Measurements from ENCODE around the gene FOLR2.

FOLR2 gene

DNA sequence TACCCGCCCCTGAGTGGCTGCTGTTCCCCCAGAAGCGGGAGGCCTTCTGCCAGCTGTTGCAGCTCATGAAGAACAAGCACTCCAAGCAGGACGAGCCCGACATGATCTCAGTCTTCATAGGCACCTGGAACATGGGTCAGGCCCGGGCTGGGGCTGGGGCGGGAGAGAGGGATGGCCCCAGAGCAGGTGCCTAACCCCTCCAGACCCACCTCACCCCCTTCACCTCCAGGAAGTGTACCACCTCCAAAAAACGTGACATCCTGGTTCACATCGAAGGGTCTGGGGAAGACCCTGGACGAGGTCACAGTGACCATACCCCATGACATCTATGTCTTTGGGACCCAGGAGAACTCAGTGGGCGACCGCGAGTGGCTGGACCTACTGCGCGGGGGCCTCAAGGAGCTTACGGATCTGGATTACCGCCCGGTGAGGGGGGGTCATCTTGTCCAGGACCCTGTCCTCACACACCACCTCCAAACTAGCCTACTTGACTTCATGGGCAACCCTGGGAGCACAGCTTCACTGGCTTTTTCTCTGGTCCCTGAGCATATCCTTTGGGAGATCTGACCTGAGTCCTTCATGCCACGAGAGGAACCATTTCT lies 14.3 kb downstream of the FOLR2 start:
- DNase-seq (ENCODE audit: low read depth), result no peak

DNA sequence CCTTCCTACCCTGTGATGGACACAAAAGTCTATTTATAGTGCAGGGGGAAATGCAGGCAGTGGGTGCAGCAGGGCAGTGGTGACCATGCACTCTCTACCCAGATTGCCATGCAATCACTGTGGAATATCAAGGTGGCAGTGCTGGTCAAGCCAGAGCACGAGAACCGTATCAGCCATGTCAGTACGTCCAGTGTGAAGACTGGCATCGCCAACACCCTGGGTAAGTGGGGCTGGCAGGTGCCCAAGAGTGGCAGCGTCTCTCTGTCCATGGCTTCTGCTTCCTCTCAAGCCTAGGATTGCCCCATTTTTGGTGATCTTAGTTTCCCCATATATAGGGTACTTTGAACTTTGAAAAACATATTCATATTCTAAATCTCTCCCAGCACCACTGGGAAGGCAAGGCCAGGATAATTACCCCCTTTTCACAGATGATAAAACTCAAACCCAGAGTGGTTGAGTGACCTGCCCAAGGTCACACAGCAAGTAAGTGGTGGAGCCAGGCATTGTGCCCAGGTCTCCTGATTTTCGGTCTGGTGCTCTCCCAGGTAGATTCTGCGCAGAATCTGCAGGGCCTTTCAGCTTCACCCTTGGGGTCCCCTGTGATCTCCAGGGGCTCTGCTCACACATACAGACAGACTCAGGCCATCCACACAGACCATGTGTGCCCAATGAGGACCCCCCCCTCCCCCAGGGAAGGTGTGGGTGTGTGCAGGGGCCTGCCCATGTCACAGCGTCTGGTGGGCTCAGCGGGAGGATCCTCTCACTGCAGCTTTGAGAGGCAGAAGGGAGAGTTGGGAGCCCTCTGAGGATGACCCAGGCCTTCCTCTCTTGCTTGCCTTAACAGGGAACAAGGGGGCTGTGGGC lies 15.0 kb downstream of the FOLR2 start:
- no peak for DNase-seq (ENCODE audit: low read depth)

DNA sequence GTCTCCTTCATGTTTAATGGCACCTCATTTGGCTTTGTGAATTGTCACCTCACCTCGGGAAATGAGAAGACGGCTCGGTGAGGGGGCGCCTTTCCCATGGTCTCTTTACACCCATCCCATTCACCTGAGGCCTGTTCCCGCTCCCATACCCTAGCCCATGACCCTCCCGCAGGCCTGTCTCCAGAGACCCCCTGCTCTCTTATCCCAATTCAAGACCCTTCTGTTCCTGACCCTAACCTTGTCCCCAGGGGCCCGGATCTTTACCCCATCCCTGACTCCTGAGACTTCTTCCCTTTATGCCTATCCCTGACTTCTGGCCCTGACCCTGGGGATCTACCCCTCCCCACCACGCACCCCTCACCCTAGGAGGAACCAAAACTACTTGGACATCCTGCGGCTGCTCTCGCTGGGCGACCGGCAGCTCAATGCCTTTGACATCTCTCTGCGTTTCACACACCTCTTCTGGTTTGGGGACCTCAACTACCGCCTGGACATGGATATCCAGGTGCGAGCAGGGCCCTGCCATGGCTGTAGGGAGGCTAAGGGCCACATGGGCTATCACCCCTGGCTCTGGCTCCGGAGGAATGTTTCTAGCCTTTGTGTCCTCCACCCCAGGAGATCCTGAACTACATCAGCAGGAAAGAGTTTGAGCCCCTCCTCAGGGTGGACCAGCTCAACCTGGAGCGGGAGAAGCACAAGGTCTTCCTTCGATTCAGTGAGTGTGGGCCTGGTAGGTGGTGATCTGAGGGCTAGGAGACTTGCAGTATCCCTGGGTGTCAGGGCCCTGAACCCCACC lies 15.9 kb downstream of the FOLR2 start:
- no peak for DNase-seq (ENCODE audit: low read depth)

DNA sequence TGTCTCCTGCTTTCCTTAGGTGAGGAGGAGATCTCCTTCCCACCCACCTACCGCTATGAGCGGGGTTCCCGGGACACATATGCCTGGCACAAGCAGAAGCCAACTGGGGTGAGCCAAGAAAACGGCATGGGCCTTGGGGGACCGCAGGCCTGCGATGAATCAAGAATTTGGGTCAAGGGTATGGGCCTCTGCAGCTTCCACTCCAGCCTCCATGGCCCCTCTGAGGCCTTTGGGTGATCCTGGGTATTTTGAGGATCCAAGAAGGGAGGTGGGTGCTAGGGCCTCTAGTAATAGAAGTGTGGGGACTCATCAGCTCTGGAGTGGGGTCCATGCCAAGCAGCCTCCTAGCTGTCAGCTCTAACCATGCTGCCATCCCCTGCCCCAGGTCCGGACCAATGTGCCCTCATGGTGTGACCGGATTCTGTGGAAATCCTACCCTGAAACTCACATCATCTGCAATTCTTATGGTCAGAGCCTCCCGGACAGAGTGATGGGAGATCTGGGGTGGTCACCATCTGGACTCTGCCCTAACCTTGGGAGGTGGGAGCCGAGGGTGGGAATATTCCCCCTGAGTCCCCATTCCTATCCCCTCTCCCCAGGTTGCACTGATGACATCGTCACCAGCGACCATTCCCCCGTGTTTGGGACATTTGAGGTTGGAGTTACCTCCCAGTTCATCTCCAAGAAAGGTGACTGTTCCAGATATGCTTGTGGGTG lies 16.6 kb downstream of the FOLR2 start:
- DNase-seq (ENCODE audit: low read depth), result no peak

DNA sequence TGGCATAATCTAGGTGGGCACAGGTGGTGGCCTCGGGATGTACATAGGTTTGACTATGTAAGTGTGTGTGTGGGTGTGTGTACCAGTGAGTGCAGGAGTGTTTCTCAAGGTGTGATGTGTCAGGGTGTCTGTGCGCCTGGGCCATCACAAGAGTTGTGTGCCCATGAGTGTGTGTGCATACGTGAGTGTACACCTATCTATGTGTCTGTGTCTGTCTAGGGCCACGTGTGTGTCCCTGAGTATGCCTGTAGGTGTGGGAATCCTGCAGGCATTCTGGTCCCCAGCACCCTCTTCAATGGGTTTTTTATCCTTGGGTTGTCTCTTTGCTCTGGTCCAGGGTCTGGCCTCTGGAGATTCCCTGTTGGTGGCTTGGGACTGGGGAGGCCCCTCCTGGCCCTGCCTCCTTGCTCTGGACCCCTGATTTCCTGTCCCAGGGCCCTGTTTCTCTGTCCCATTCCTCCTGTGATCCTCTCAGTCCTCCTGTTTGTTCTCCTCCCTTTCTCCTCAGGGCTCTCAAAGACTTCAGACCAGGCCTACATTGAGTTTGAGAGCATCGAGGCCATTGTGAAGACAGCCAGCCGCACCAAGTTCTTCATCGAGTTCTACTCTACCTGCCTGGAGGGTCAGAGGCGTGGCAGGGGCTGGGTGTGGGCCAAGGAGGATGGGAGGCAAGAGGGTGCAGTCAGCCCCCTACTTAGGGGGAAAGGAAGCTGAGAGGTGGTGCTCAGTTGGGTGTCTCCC lies 17.3 kb downstream of the FOLR2 start:
- no peak for DNase-seq (ENCODE audit: low read depth)

DNA sequence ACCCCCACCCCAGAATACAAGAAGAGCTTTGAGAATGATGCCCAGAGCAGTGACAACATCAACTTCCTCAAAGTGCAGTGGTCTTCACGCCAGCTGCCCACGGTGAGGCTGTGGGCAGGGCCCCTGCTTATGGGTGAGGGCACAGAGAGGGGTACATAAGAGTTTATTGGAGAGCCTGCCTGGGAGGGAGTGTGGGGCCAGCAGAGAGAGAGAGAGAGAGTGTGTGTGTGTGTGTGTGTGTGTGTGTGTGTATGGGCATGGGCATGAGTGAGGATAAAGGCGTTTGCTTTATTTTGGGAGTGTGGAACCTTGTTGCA lies 17.9 kb downstream of the FOLR2 start:
- DNase-seq (ENCODE audit: low read depth), result no peak

DNA sequence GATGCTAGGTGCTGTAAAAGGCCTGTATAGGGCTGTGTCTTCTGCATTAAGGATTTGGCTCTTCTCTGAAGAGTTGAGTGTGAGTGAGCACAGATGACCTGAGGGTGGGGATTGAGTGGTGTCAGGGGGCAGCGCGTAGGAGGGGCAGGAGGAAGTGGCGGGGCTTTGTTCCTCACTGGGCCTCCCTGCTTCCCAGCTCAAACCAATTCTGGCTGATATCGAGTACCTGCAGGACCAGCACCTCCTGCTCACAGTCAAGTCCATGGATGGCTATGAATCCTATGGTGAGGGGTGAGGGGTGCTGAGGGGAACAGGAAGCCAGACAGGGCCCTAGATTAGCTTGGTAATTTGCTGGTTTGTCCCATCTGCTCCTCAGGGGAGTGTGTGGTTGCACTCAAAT lies 18.3 kb downstream of the FOLR2 start:
- DNase-seq (ENCODE audit: low read depth), result no peak

DNA sequence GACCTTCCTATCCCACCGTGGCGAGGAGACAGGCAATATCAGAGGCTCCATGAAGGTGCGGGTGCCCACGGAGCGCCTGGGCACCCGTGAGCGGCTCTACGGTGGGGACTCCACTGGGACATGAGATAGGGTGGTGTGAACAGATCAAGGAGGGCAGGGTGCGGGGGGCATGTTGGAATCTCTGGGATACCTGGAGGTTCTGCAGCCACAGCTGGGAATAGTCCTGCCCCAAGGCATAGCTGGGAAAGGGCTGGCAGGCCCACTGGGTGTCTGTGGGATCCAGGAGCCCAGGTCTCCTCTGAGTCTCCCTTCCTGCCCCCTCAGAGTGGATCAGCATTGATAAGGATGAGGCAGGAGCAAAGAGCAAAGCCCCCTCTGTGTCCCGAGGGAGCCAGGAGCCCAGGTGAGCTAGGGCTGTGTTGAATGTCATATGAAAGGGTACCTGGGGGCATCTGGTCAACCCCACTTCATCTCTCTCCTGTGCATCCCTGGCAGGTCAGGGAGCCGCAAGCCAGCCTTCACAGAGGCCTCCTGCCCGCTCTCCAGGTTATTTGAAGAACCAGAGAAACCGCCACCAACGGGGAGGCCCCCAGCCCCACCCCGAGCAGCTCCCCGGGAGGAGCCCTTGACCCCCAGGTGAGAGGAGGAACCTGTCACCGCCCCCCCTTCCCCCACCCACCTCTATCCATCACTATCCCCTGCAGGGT lies 18.9 kb downstream of the FOLR2 start:
- DNase-seq (ENCODE audit: low read depth), result no peak

DNA sequence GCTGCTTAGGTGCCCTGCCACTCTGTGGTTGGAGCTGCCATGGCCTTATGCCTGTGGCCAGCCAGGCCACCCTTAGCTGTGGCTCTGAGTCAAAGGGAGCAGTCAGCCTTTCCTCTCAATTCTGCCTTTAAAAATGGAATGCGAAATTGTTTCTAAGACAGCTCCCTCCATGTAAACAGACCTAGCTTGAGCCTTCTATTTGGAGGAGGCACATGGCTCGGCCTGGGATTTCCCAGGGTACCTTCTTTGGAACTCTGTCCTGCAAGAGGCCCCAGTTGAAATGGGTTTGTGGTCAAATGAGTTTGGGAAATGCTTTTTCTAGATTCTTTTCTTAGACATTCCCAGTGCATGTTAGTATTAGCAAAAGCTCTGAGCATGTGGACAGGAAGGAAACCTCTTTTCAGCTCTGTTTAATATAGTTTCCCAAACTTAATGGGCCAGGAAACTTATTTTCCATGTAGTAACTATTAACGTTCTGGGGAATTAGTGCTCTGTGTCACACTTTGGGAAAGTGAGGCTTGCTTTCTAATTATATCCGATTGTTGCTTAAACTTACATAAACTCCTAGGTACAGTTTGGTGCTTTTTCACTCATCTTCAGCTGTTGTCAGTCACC lies 19.6 kb downstream of the FOLR2 start:
- no peak for DNase-seq (ENCODE audit: low read depth)

DNA sequence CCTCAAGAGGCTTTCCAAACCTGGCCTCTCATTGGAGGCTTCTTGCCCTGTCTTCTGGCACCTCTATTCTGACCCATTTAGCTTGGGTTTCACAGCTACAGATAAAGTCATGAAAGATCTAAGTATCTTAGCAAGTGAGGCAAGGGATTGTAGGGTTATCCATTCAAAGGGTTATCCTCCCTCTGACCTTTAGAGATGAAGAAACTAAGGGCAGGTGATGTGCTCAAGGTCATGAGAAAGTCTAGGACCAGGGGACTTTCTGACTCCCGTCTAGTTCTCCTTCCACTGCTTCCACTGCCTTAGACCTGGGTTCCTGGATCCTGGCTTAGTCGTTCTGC lies 20.1 kb downstream of the FOLR2 start:
- no peak for DNase-seq (ENCODE audit: low read depth)

DNA sequence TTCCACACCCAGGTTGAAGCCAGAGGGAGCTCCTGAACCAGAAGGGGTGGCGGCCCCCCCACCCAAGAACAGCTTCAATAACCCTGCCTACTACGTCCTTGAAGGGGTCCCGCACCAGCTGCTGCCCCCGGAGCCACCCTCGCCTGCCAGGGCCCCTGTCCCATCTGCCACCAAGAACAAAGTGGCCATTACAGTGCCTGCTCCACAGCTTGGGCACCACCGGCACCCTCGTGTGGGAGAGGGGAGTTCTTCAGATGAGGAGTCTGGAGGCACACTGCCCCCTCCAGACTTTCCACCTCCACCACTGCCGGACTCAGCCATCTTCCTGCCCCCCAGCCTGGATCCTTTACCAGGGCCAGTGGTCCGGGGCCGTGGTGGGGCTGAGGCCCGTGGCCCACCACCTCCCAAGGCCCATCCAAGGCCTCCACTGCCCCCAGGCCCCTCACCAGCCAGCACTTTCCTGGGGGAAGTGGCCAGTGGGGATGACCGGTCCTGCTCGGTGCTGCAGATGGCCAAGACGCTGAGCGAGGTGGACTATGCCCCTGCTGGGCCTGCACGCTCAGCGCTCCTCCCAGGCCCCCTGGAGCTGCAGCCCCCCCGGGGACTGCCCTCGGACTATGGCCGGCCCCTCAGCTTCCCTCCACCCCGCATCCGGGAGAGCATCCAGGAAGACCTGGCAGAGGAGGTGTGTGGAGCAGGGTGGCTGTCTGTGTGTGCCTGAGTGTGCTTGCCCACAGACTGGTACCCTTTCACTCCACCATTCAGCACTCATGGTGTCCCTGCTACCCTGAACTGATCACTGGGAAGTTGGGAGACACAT lies 20.7 kb downstream of the FOLR2 start:
- DNase-seq (ENCODE audit: low read depth), result no peak

DNA sequence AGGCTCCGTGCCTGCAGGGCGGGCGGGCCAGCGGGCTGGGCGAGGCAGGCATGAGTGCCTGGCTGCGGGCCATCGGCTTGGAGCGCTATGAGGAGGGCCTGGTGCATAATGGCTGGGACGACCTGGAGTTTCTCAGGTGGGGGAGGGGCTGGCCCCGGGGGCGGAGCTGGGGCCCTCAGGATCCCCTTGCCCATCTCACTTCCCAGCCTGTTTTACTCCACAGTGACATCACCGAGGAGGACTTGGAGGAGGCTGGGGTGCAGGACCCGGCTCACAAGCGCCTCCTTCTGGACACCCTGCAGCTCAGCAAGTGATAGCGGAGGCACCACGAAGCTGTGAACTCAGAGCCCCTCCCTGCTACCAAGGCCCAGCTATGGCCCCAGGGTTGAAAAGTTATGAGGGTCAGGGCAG lies 21.5 kb downstream of the FOLR2 start:
- DNase-seq (ENCODE audit: low read depth), result no peak

DNA sequence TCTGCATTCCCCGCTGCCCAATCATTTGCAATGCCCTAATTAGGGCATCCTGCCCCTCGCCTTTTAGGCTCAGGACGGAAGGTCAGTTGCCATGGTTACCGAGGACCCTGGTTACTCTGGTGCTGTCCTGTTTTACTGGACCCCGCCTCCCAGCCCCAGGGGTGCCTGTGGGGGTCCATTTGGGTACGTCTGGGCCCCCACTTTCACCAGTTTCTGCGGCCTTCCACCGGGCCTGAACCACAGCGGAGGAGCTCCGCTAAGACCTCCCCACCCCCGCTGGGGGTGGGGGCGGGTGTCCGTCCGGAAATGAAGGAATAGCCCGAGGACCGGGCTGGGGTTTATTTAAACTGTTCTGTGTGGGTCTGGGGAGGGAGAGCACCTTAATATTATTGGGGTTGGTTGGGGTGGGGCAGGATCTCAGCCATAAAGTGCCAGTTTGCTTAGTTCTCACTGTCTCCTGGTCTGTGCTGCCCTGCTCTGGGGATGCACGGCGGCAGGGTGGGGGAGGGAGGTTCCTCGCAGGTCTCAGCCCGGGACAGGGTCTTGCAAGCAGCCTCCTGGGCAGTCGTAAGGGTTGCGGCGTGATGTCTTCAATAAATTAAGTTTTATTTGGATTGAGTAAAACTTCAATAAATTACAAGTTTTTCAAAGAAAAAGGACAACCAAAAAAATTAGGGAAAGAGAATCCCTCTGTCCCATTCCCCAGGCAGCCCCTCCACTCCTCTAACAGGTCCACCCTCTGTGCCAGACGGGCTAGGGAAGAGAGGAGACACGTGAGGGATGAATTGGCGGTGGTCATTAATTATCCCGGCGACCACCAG lies 22.1 kb downstream of the FOLR2 start:
- no peak for DNase-seq (ENCODE audit: low read depth)

DNA sequence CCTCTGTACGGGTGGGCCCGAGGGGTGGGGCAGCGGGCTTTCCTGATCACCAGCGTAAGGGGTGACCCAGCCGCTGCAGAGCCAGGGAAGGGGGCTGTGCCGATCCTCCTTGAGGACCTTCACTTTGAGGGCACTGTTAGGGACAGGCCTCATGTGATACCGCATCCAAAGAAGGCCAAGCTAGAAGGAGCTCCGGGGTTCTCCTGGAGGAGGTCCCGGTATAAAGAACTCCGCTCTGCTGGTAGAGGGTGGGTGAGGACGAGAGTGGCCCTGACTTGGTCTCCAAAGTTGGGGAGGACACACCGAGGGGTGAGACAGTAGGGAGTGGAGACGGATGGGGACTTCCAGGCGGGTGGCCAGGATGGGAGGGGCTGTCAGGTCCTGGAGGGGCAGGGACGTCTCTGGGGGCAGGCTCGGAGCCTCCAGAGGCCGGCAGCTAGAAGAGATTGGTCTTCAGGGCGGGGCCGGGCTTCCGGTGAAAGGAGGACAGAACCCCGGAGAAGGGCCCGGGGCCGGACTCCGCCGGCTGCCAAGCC lies 22.8 kb downstream of the FOLR2 start:
- no peak for DNase-seq (ENCODE audit: low read depth)

DNA sequence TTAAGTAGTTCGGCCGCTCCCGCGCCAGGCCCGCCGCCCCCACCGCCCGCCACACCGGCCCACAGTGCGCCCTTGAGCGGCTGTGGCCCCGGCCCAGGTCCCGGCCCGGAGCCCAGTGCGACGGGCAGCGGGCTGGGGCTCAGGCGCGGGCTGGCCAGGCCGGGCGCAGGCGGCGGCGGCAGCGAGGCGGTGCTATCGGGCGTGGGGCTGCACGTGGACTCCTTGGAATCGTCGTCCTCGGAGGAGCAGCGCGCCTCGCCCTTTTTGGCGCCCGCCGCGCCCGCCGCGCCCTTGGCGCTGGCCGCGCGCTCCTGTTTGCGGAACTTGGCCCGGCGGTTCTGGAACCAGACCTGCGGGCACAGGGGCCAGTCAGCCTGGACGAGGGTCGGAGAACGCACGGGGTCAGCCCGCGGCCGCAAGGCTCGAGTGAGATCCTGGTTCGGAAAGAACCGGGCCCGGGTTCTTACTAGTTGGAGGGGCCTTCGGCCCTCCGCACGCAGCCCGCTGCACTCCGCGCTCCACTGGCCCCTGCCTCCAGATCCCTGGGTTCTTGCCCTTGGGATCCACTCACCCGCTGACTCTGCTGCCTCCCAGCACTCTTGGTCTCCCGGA lies 23.4 kb downstream of the FOLR2 start:
- DNase-seq (ENCODE audit: low read depth), result no peak

DNA sequence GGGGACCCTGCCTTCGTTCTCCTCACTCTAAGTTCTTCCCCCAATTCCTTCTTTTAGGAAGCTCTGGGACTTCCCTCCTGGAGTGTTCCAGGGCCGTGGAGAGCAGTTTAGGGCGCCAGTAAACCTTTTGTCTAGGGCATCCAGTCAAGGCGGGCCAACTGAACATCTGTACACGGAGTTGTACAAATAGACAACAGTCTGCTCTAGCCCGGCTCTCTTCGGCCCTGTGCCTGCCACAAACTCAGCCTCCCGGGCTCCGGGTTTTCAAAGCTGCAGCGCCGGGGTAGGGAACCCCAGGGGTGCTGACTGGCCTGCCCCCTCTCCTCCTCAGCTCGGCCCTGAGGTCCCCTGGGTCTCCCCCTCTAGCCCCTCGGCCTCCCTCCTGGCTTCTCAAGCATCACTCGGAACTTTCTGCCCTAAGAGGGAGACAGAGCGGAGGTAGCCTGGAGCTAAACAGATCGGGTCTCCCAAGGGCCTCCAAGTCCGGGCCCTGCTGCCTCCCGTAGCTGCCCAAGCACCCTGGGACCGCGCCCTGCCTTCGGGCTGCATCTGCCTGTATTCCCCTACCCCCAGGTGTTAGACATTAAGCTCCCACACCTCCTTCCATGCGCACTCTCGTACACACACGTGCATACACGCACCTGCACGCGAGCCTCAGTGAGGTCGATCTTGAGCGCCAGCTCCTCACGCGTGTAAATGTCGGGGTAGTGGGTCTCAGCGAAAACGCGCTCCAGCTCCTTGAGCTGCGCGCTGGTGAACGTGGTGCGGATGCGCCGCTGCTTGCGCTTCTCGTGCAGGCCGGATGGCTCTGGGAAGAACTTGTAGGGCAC lies 24.1 kb downstream of the FOLR2 start:
- no peak for DNase-seq (ENCODE audit: low read depth)

DNA sequence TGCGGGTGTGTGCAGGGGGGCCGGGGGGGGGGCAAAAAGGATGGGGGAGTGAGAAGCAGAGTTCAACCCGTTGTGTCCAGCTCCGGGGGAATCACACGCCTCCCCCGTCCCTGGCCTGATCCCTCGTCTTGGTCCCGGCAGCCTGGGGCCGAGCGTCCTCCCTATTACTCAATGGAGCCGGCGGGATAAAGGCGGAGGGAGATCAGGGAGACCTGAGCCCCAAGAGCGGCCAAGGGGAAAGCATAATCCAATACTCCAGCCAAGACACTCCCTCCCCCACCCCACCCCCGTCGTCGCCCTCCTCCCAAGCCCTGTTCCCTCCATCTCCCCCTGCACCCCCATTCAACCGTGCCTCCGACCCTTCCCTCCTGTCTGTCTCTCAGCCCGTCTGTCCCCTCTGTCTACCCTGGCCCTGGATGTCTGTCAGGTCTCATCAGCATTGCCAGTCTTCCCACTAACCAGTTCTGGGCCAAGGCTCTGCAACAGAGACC lies 24.7 kb downstream of the FOLR2 start:
- no peak for DNase-seq (ENCODE audit: low read depth)
